GM13976 (cell line): ENCODE results near the gene IGFBP1.
A peak's percentile ranks its signal among the peaks of the same experiment; 100 is the strongest.

ENCODE experiments used
- DNase-seq: peaks from one replicate; pipeline ENCODE4 v3.0.0; 2012; ENCODE audit warnings: low spot score
- CTCF ChIP-seq: IDR thresholded peaks from 2 replicates; pipeline ENCODE4 v1.5.1; 2012; ENCODE audit warnings: borderline replicate concordance, mild to moderate bottlenecking; ENCODE audit not compliant: insufficient read depth; ENCODE audit errors: extremely low read depth, missing control alignments, control extremely low read depth
- in situ Hi-C: fragments of 300-500 bp; cut with MboI; formaldehyde crosslinking; loops from one replicate; pipeline ENCODE4 v1.12.0; 2022; ENCODE audit warnings: low sequenced_read_pairs, mixed read lengths, inconsistent platforms; ENCODE audit not compliant: unreplicated experiment

IGFBP1 gene

DNA sequence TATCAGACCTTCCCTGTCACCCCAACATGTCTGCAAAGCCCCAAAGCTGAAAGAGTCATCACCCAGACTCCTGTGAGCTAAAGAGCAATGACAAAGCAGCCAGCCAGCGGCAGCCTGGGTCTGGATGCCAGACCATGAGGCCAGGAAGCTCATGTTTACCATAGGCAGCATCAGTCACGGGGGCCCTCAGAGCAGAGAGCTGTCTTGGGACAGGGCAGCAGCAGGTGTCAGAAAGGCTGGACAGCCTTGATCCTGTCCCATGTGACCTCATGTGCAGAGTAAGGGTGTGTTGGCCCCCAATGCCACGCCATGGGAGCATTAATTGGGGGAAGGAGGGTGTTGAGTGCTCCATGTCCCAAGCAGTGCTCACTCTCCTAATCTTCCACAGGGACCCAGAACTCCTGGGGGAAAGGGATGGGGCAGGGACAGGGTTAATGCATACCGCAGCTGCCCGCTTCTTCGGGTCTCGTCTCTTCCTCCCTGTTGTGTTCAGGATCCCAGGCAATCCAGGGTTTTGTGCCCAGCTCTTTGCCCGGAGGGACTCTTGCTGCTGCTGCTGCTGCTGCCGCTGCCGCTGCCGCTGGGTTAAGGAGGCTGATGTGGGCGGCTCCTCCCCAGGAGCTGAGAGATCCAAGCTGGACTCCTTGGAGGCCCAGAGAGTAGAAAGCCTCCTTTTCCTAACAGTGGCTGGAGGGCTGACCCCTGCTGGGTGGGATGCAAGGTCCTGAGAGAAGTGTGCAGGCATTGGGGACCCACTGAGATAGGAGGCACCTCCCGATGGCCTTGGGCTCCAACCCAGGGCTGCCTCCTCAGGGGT, 22.5 kb upstream of the IGFBP1 start:
- no peak for DNase-seq
- no peak for TF ChIP-seq CTCF
- in situ Hi-C loops = loop anchor here (25.0 kb wide), 1 partner anchor 704 kb away; the partner anchor contains the start of gene RAMP3

DNA sequence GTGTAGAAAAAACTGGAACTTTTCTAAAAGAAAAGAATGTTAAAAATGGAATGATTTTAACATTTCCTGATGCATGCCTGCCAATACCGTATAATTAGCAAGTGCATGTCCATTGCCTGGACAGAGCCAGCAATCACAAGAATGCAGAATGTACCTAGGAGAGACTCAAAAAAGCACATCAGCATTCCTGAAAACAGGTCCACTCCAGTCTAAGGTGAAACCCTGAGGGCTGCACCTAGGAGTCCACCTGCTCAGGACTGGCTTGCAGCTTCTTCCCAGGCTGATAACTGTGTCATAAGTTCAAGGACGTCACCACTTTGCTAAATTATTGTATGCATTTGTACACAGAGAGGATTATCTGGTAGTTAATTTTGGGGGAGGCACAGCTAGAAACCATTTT, 20.8 kb upstream of the IGFBP1 start:
- no peak for DNase-seq
- no peak for TF ChIP-seq CTCF
- in situ Hi-C loops = loop anchor here (25.0 kb wide), 1 partner anchor 705 kb away; the partner anchor contains the start of gene RAMP3

GRCh38 chr7:45869426-45869825, 18.9 kb upstream of the IGFBP1 start:
- DNase-seq = no peak
- TF ChIP-seq CTCF = no peak
- in situ Hi-C loops = loop anchor here (25.0 kb wide), 1 partner anchor 707 kb away; the partner anchor contains the start of gene RAMP3

GRCh38 chr7:45872116-45873034, 15.9 kb upstream of the IGFBP1 start:
- peak; percentile 59 for TF ChIP-seq CTCF
- no peak for DNase-seq
- in situ Hi-C loops = loop anchor here (25.0 kb wide), 1 partner anchor 710 kb away; the partner anchor contains the start of gene RAMP3

DNA sequence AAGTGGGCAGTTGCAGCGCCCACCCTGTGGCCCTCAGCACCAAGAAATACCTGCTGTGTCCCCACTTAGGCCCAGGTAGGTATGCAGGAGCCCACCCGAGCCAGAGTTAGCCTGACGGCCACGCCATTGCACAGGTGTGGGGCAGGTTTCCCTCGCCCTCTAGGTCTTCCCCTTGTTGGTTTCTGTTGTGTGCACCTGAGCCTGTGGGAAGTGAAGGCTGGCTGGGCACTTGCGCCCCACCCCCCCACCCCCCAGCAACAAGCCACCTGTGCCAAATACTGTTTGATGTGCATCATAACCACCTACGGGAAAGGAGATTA, 15.3 kb upstream of the IGFBP1 start, which contains the start of gene CCDC201:
Gene CCDC201, minus strand, starts transcription at position 48 of the 320 bp plus-strand sequence. CDS start 75 bp downstream, outside the sequence.
- in situ Hi-C loops = loop anchor here (25.0 kb wide), 1 partner anchor 711 kb away; the partner anchor contains the start of gene RAMP3
- DNase-seq = no peak
- TF ChIP-seq CTCF = no peak

- no peak for TF ChIP-seq CTCF
Observed at GRCh38 chr7:45873355-45873754, 14.9 kb upstream of the IGFBP1 start.

More at GRCh38 chr7:45873355-45873754, 14.9 kb upstream of the IGFBP1 start:
- in situ Hi-C loops = loop anchor here (25.0 kb wide), 1 partner anchor 711 kb away; the partner anchor contains the start of gene RAMP3
- no peak for DNase-seq
